Measurements from ENCODE around the gene TRMT1. TPM values are rescaled to one million over a fixed set of nuclear protein-coding genes. Genes with fewer than 3 reads are reported as not detected.

Gene TRMT1
- total RNA-seq, 4 donors from 2014 or later: 35.1 to 46.2 (median 40.6) TPM

- no peaks in the 10 kb centered on the region for H3K27me3 ChIP-seq
- TF ChIP-seq EP300 (IDR thresholded peaks at IDR 0.05): no peak
- H3K4me1 ChIP-seq: peaks cover 6% of the 10 kb centered on the region
- no peak for DNase-seq (ENCODE audit: low spot score in 2 of 2)
- 70% methylated on average over 8 of the region's 8 CpGs for WGBS
- no peak overlapping the region for H3K4me3 ChIP-seq
- no peaks in the 10 kb centered on the region for H3K9me3 ChIP-seq
- H3K36me3 ChIP-seq: peaks cover 31% of the 10 kb centered on the region
- no peak overlapping the region for H3K27ac ChIP-seq
Measured at GRCh38 chr19:13132471-13133180, 16.1 kb upstream of the TRMT1 start.

DNA sequence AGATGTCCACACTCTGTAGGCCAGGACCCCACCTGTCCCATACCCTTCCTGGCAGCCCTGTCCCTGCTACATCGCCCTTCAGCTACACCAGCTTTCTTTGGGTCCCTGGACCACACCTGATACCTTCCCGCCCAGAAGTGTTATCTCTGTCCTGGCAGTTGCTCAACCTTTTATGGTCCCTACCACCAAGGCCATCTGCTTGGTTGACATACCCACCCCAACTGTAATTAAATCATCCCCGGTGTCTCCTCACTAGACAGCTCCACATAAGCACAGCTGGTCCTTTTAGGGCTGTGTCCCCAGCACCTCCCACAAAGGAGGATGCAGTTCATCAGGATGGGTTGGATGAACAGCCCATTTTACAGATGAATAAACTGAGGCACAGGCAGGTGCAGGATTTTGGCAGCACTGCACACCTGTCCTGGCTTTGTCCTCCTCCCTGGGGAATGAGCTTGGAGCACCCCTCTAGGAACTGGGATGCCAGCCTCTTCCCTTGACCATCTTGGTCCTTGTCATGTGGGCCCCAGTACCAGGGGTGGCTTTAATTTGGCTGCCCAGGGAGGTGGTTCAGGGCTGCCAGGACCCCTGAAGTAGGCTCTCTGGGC lies 14.4 kb upstream of the TRMT1 start:
- peaks cover 22% of the 10 kb centered on the region for H3K36me3 ChIP-seq
- WGBS: 93% methylated on average over 3 of the region's 3 CpGs
- no peaks in the 10 kb centered on the region for H3K9me3 ChIP-seq
- H3K4me1 ChIP-seq: peaks cover 6% of the 10 kb centered on the region
- no peak for DNase-seq (ENCODE audit: low spot score in 2 of 2)
- H3K27ac ChIP-seq: no peak overlapping the region
- H3K4me3 ChIP-seq: no peak overlapping the region
- H3K27me3 ChIP-seq: no peaks in the 10 kb centered on the region
- no peak for TF ChIP-seq POLR2A (IDR thresholded peaks at IDR 0.05)
- no peak for TF ChIP-seq EP300 (IDR thresholded peaks at IDR 0.05)
- no peak for TF ChIP-seq CTCF (IDR thresholded peaks at IDR 0.05)
- no peak for TF ChIP-seq POLR2AphosphoS5 (IDR thresholded peaks at IDR 0.05)

- Histone ChIP-seq H3K27me3 (no peaks in the 10 kb centered on the region), H3K36me3 (peaks cover 10% of the 10 kb centered on the region), H3K27ac (no peak overlapping the region), H3K9me3 (no peaks in the 10 kb centered on the region), H3K4me3 (no peak overlapping the region), H3K4me1 (peaks cover 6% of the 10 kb centered on the region)
- TF ChIP-seq POLR2AphosphoS5 (IDR thresholded peaks at IDR 0.05) (no peak), CTCF (IDR thresholded peaks at IDR 0.05) (no peak), POLR2A (IDR thresholded peaks at IDR 0.05) (no peak), EP300 (IDR thresholded peaks at IDR 0.05) (no peak)
- WGBS: 100% methylated on average over 1 of the region's 9 CpGs
- DNase-seq (ENCODE audit: low spot score in 2 of 2): no peak
Measured at GRCh38 chr19:13129384-13129783, 12.8 kb upstream of the TRMT1 start.

GRCh38 chr19:13128583-13128982 lies 12.0 kb upstream of the TRMT1 start:
- WGBS: no CpG with 5 or more reads among the region's 1 CpG
- Histone ChIP-seq H3K27me3 (no peaks in the 10 kb centered on the region), H3K27ac (no peak overlapping the region), H3K4me1 (peaks cover 6% of the 10 kb centered on the region), H3K36me3 (peaks cover 10% of the 10 kb centered on the region), H3K9me3 (no peaks in the 10 kb centered on the region), H3K4me3 (no peak overlapping the region)
- TF ChIP-seq CTCF (IDR thresholded peaks at IDR 0.05): no peak
- no peak for TF ChIP-seq POLR2AphosphoS5 (IDR thresholded peaks at IDR 0.05)
- TF ChIP-seq POLR2A (IDR thresholded peaks at IDR 0.05): no peak
- no peak for TF ChIP-seq EP300 (IDR thresholded peaks at IDR 0.05)
- DNase-seq (ENCODE audit: low spot score in 2 of 2): no peak

DNA sequence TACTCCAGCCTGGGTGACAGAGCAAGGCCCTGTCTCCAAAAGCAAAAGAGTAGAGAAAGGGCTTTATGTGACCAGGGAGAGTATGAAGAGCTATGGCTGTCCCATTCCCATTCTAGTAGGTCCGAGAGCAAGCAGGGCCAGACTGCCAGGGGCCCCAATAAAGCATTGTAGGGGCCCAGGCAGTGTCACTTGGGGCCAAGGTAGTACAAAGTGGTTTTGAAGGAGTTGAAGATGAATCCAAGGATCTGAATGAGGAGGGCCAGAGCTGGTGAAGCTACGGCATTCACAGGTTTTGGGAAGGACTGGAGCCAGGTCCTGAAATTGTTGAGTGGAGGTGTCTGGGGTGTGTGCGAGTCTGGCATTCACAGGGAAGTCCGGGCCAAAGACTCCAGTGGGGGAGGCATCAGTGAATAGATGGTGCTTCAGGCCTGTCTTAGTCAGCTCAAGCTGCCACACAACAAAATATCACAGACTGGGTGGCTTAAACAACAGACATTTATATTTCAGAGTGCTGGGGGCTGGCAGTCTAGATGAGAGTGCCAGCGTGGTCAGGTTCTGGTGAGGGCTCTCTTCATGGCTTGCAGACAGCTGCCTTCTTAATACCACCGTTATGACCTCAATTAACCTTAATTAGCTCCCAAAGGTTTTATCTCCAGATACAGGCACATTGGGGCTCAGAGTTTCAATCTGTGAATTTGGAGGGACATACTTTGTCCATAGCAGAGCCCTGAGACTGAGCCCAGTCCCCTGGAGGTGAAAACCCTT lies 11.5 kb upstream of the TRMT1 start:
- no peak overlapping the region for H3K27ac ChIP-seq
- H3K4me3 ChIP-seq: no peak overlapping the region
- H3K9me3 ChIP-seq: no peaks in the 10 kb centered on the region
- peaks cover 10% of the 10 kb centered on the region for H3K36me3 ChIP-seq
- peaks cover 6% of the 10 kb centered on the region for H3K4me1 ChIP-seq
- H3K27me3 ChIP-seq: no peaks in the 10 kb centered on the region
- WGBS: 86% methylated on average over 6 of the region's 6 CpGs
- no peak for TF ChIP-seq POLR2A (IDR thresholded peaks at IDR 0.05)
- no peak for TF ChIP-seq EP300 (IDR thresholded peaks at IDR 0.05)
- no peak for TF ChIP-seq POLR2AphosphoS5 (IDR thresholded peaks at IDR 0.05)
- no peak for TF ChIP-seq CTCF (IDR thresholded peaks at IDR 0.05)
- no peak for DNase-seq (ENCODE audit: low spot score in 2 of 2)
